Measurements from ENCODE around the gene RPGR.

Gene RPGR

DNA sequence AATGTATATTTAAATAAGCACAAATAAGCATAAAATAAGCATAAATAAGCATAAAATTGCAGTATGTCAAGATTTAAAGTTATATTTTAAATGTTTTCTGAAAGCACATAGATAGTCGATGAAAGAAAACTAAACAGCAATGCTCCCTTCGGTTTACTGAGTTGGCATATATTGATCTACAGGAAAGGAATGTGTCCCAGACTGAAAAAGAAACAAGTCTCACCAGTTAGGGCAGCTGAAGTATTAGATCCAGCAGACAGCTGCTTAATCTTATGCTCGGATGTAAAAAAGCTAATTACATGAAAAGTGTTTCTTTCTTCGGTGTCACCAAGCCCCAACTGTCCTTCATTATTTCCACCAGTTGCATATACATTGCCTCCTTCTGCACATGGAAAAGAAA lies 8.7 kb downstream of the RPGR start:
- DNase-seq: no peak

DNA sequence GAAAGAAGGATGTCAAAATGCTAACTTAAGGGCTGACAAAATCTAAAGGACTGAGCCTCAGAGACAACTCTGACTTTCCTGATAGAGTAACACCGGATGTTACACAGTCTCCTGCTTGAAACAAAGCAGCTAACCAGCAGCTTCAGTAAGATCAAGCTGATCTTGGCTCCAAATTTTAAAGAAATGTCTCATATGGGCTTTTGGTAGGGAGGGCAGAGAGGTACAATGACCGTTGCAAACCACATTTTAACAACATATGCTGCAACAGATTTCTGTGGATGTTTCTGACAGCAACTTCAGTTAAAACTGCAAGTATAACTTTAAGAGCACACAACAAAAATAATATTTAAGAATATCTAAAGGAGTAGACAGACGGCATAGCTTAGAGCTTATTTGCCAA lies 9.1 kb downstream of the RPGR start:
- DNase-seq: no peak

DNA sequence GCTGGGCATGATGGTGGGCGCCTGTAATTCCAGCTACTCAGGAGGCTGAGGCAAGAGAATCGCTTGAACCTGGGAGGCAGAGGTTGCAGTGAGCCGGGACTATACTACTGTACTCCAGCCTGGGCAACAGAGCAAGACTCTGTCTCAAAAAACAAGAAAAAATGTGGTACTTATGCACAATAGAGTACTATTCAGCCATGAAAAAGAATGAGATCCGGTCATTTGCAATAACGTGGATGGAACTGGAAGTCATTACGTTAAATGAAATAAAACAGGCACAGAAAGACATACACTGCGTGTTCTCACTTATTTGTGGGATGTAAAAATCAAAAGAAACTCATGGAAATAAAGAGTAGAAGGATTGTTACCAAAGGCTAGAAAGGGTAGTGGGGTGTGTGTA lies 12.1 kb downstream of the RPGR start:
- no peak for DNase-seq

DNA sequence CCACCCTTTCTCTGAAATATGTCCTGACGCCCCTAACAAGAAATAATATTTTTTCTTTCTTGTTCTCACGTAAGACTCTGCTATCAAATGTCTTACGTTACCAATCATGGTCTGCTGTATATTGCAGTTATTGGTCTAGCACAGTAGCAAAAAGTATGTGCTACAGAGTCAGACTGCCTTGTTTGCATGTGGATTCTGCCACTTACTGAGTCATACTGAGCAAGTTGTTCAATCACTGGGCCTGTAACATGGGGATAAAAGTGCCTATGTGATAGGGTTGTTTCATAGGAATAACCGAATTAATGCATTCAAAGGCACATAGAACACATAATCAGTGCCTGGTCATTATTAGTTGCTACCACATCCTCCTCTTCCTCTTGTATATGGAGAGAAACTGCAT lies 14.1 kb downstream of the RPGR start:
- no peak for DNase-seq

DNA sequence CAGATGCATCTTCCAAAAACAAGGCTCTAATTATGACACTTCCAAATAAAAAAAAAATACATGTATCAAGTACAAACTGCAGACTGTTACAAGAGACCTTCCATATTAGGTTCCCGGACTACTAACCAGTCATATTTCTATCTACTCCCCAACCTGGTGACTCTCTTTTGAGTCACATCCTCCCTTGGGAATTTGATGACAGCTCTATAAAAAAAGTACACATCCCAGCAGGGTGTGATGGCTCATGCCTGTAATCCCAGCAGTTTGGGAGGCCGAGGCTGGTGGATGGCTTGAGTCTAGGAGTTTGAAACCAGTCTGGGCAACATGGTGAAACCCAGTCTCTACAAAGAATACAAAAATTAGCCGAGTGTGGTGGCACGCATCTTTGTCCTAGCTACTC lies 14.9 kb downstream of the RPGR start:
- no peak for DNase-seq

DNA sequence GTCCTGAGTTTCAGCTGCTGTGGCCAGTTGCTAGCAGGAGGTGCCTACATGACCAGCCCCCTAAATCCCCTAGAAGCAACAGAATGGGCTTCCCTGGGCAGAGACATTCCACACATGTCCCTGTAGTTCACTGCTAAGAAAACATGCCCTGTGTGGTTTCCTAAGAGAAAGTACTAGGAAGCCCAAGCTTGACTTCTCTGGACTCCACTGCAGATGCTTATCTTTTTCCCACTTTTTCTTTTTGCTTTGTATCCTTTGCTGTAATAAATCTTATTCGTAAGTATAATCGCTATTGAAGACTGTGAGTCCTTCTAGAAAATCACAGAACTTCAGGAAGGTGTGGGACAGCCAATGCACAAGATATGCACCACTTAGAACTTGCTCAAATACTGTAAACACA lies 15.6 kb downstream of the RPGR start:
- DNase-seq: no peak

DNA sequence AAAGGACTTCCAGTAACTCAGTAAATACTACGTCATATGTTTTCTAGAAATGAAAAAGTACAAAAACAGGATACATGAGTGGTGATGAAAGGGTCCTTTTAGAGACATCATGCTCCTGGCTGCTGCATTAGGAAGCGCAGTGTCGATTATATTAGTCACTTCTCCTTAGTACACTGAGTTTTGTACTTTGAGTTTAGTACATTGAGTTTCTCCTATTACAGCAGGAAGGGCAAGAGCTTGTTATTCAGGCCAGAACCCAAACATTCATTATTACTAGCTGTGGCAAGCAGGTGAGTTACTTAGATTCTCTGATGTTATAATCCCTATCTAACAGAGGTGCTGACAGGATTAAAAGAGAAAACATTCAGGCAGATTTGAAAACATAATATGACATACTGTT lies 21.3 kb downstream of the RPGR start:
- no peak for DNase-seq

DNA sequence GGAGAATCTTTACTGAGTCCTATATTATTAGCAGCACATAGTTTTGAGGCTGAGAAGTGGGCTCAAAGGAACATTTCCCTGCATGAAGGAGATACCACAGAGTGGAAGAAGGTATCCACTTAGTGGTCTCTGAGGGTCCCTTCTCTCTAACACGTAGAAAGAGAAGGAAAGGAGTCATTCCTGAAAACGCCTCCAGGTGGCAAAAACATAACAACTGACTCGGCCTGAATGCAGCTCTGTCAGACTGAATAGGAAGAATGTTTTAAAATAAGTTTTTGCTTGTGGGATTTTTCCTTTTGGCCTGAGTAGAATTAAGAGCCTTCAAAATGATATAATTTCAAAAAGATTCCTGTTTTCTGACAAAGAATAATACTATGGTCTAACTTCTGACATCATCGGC lies 23.3 kb downstream of the RPGR start:
- DNase-seq: peak; percentile 13

DNA sequence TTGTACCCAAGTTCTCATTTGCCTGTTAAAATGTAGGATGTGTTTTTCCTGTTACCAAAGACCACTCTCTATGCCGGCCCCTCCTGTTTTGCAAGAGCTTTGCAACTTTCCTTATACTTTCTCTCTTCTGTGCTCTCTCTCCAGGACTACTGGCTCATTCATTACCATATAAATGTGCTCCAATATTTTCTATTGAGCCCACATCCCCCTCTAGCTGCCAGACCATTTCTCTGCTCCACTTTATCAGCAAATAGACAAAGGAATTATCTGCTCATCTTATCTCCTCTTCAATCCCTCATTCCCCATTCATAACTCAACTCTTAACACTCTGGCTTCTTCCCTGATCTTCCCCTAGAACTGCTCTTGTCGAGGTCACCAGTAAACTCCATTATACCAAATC lies 33.6 kb downstream of the RPGR start:
- no peak for DNase-seq

DNA sequence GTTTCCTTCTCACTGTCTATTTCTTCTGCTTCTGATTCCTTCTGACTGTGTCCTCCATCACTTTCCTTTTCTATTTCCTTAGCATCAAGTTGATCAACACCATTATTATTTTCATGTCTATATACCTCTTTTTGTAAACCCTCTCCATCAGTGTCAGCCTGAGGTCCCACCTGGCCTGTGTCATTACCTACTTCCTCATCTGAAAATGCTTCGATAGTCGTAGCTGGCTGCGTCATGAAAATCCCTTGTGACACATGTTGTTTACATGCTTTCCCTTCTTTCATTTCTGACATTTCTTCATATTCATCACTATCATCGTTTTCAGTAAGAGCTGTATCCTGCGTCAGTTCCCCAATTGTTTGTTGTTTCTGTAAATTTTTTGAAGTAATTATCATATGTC lies 39.6 kb downstream of the RPGR start:
- DNase-seq: no peak

DNA sequence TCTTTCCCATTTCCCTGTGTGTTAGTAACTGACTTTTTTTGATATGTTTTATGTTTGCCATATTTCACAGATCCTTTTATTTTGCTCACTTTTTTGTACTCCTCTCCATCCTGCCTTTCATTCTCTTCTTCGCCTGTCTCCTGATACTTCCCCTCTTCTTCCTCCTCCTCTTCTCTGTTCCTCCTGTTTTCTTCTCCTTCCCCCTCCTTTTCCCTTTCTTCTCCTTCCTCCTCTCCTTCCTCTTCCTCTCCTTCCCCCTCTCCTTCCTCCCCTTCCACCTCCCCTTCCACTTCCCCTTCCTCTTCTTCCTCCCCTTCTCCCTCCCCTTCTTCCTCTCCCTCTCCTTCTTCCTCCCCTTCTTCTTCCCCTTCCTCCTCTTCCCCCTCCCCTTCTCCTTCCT lies 41.7 kb downstream of the RPGR start:
- no peak for DNase-seq

DNA sequence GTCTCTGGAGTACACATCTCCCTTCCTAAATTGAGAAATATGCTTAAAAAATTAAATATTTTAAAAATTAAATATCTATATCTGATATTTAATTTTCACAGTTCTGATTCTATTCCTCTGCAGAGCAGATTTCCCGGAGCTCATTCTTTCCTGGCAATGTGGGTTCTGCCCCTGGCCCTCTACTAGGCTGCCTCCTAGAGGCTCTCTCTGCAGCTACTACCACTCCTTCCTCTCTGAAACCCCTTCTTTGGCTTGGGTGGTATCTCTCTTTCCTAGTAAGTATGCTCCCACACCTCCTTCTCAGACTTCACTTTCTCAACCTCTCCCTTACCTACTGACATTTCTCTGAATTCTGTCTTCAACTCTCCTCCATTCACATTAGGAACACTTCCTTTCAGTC lies 45.3 kb downstream of the RPGR start:
- no peak for DNase-seq

DNA sequence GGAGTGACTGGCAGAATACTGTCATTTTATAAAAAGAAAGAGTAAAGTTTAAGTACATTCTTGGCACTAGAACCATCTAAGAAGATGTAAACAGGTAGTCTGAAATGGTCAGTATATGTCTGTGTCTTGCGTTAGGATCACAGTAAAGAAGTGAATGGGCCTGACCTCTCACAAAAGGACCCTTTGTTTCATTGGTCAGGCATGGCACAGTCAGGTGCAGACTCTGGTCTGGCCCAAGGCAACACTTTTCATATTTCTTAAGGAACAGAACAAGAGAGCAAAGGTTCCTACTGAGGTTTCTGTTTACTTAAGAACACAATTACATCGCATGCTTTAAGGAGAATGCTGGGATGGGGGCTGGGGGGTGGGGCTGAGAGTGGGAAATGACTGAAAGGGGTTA lies 48.1 kb downstream of the RPGR start:
- no peak for DNase-seq

DNA sequence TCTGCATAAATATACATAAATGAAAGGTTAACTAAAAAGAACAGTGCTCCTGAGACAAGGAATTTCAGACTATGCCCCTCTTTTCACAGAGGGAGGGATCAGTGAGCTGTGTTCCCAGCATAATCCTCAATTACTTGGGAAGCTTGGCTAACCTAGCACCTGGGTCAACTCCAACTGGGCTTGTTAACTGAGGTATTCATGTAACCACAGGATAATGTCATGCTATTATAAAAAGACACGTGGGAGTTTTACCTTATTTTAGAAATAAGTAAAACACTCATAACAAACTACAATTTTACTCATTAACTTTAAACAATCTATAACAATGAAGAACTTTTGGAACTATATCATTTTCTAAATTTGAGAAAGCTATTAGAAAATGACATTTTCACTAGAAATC lies 48.6 kb downstream of the RPGR start:
- DNase-seq: no peak

DNA sequence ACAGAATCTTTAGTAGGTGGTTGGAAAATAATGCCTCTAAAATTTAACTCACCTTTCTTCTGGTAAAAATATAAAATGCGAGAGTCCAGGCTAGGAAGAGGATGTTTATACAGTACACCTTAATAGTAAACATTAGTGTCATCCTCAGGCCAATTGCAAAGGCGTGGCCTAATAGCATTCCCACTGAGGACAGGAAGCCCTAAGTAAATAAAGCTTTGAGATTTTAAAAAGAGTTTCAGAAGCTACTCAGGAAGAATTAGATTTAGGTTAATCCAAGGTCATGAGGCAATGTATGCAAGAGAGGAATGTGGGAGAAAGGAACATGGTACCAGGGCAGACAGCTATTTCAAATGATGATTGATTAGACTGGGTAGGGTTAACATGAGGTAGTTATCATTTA lies 49.5 kb downstream of the RPGR start:
- DNase-seq: no peak

DNA sequence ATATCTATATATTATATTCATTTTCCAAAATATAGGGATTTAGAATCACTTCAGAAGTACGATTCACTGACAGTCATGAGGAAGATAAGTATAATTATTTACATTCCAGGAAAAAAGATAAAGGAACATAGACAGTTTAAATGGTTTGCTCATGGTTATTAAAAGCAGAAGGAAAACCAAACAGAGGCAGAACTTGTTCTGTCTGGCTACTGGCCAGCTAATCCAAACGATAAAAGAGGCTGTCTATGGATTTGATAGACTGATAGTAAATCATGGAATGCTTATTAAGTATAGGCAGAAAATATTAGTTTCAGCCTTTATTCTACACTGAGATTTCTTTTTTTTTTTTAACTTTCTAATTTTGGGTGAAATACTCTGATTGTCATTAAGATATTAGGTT lies 50.2 kb downstream of the RPGR start:
- no peak for DNase-seq

DNA sequence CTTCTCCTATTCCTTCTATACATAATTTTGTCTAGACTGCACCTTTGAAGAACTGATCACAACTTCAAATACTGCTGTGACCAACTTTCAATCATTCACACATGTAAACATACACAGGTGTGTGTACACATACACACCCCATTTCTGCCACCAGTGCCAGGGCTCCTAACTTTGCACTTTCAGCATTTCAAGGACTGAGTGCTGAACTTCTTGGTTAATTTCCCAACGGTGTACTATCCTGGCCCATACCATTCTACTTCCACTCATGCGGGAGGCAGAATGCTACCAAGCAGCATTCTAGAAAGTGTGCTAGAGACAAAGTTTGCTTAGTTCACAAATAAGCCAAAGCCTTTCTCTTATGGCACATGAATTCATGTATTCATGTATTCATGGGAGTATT lies 51.2 kb downstream of the RPGR start:
- no peak for DNase-seq

DNA sequence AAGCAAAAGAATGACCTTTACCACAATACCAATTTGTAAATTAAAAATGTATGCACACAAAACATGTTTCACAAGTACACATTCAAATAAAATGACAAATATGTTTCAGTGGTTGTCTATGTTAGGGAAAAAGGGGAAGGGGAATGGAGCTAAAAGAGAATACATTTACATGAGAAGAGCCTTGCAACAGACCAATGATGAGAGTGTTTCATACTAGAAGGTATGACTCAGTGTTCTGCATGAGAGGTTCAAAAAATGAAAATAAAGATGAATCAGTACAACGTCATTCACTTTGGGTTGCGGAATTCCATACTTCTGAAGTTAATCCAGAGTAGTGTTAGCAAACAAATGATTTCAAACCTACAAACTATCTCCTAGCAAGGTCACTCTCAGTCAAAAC lies 51.7 kb downstream of the RPGR start:
- no peak for DNase-seq

DNA sequence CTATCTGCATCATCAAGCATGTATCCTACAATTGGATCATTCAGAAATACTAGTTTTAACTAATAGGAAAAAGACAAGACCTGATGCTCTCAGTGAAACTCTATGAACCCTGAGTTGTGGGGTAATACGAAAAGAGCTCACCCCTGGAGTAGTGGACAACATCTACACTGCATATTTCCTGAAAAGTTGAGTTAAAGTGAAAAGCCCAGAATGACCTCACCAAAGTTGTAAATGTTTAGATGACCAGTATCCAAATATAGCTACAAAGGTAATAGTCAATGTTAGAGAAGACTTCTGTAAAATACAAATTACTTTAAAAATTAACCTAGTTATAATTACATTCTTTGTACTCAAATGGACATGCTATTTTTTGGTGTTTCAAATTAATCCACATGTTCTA lies 53.9 kb downstream of the RPGR start:
- no peak for DNase-seq

DNA sequence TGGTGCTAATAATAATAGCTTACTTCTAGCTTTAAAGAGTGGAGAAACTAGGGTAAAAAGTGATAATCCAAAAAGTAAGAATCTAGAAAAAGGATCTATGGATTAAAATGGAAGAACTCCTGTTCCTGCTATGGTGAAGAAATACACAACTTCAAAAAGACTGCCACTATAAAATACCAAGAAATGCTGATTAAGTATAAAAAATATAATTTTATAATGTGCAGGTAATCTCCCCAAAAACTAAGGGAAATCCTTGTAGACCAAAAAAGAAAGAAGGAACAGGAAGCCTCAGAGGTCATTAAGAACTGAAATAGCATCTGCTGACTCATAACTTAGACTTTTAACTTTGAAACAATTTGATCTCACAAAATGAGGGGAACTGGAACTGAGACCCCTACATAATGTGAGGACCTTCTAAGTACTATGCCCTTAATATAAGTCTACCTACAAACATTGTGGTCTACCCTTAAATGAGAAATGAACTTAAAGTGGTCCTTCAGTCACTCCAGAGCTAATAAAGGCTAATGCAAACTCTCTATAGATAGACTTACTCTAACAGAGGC lies 56.1 kb downstream of the RPGR start:
- no peak for DNase-seq

DNA sequence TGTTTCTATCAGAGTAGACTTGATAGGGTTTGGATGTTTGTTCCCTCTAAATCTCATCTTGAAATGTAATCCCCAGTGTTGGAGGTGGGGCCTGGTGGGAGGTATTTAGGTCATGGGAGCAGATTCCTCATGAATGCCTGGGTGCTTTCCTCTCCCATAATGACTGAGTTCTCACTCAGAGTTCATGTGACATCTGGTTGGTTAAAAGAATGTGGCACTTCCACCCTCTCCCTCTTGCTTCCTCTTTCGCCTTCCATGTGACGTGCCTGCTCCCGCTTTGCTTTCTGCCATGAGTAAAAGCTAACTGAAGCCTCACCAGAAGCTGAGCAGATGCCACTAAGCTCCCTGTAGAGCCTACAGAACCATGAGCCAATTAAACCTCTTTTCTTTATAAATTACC lies 59.3 kb downstream of the RPGR start:
- no peak for DNase-seq

DNA sequence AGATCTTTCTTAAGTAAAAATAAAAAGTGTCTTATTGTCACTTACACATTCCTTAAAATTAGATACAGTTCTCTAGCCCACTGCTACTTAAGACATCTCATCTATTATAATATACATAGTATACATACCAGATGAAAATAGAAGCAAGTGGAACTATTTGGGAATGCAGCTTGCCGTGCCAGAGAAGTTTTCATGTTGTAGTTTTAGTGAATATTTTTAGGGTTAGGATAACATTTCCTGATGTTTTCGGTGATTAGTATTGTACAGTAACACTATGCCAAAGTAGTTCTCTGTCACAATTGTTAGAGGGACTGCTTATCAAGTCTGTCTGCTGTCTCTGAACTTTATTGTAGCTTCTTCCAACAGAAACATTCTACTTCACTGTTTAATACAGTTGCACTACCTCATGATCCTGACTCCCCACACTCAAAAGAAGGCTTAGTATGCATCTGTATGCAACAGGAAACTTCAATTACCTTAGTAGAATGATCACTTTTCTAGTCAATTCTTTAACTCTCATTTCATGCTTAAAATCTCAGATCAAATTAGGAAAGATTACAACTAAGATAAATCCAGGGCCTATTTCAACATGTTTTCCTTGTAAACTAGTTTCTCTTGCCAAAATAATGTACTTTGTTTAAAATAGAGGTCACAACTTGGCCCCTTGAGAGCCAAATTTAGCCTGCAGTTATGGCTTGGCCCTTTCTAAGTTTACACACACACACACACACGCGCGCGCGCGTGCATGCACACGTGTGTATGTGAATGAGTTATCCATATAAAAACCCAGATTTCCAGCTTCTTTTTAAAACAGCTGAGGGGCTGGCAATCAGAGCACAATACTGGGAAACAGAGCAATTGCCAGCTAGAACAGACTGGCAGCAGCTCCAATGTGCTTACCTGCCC lies 64.3 kb downstream of the RPGR start:
- DNase-seq: no peak

DNA sequence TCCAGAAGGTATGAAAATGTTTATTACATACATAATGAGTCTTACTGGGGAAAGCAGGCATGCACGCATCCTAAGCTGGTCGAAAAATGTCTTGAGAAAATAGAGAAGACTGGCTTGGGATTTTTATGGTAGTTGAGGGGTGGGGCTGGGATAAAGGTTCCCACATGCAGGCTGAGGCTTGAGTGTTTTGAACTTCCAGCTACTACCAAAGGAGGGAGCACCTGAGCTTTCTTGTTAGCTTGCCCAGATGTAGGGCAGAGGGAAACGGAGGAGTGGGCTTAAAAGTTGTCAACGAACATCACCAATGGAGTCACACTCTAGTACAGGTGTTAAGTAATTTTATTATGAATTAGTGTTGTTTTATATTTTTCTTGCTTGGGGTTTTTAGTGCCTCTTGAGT lies 67.1 kb downstream of the RPGR start:
- no peak for DNase-seq

DNA sequence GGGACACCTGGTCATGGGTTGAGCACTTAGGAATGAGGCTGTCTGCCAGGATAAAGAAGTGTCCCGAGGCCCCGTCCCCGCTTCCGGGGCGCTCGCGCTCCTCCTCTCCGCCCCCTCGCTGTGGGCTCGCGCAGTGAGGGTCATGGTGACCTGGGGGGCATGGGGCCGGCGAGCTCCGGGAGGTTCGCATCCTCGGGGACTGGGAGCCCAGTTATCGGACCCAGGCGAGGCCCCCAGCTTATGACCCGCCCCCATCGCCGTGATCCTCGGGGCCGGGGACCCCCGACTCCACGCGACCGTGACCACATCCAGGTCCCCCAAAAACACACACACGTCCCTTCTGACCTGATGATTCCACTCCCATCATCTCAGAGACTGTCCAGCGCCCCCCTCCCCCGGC lies 71.3 kb downstream of the RPGR start:
- DNase-seq: no peak

DNA sequence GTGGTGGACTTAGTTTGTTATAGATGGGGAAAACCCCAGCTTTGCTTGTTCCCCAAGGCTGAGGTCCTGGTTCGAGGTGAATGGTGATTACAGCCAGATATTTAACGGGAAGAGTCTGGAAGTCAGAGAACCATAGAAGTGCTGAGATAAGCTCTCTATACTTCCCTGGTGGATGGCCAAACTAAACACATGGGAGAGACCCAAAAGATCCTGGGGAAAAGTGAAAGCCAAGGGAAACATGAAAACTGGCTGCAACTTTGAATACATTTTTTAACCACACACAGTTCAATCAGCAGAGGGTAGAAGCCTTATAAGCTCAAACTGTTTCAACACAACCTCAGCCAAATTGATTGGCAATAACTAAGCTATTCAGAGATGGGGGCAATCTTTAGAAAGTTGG lies 77.3 kb downstream of the RPGR start:
- DNase-seq: peak; percentile 46

All from eye (tissue), 1 donor.